Lower leg skin (tissue), 3 donors: ENCODE results near the gene HEXD.

Source experiments
- POLR2A ChIP-seq, 2 donors: fragments of 450-650 bp; IDR thresholded peaks; one replicate each; pipeline ENCODE4 v1.6.1; 2016 to 2017; ENCODE audit warnings: antibody characterized with exemption in 2 of 2, mild to moderate bottlenecking in 1 of 2, moderate library complexity in 1 of 2
- TF ChIP-seq, protein P1 (sequence below), 3 donors: fragments of 450-650 bp; IDR thresholded peaks; one replicate each; pipeline ENCODE4 v1.5.1; 2016; ENCODE audit warnings: antibody characterized with exemption in 3 of 3, mild to moderate bottlenecking in 3 of 3, moderate library complexity in 2 of 3

DNA sequence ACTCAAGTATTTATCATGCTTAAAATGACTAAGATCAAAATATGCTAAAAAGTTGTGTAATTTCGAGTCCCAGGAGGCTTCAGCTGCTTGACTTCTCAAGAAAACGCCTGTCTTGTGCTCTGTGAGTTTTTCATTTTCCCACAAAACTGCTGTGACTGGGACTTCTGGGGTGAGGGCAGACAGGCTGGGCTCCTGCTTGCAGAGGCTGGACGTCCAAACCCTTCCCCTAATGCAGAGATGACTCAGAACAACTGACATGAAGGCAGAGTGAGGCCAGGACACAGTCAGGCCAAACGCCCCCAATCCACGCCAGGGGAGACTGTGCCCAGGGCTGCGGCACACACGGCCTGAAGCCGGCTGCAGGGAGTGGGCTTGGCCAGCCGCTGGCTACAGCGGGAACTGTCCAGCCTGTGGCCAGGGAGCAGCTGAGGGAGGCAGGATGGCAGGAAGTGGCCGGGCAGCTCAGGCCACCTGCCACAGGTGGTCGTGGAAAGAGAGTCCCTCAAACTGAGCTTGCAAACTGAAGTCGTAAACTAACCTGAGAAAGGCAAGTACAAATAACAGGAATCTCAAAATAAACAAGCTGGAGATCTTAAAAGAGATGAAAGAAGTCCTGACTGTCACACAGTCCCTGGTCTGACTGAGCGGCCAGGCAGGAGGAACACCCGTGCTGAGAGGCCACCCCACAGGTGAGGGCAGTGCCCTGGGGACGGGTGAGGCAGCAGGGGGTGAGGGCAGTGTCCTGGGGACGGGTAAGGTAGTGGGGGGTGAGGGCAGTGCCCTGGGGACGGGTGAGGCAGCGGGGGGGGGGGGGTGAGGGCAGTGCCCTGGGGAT lies 21.3 kb upstream of the HEXD start:
- TF ChIP-seq, protein P1, sequence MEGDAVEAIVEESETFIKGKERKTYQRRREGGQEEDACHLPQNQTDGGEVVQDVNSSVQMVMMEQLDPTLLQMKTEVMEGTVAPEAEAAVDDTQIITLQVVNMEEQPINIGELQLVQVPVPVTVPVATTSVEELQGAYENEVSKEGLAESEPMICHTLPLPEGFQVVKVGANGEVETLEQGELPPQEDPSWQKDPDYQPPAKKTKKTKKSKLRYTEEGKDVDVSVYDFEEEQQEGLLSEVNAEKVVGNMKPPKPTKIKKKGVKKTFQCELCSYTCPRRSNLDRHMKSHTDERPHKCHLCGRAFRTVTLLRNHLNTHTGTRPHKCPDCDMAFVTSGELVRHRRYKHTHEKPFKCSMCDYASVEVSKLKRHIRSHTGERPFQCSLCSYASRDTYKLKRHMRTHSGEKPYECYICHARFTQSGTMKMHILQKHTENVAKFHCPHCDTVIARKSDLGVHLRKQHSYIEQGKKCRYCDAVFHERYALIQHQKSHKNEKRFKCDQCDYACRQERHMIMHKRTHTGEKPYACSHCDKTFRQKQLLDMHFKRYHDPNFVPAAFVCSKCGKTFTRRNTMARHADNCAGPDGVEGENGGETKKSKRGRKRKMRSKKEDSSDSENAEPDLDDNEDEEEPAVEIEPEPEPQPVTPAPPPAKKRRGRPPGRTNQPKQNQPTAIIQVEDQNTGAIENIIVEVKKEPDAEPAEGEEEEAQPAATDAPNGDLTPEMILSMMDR (IDR thresholded peaks at IDR 0.05) = no peak
- no peak for TF ChIP-seq POLR2A (IDR thresholded peaks at IDR 0.05)
